Keratinocyte (primary cell): ENCODE measurements around the gene GCM1. TPM values are rescaled to one million over a fixed set of nuclear protein-coding genes. Genes with fewer than 3 reads are reported as not detected.

ENCODE experiments used
- DNase-seq: peaks from one replicate; pipeline ENCODE4 v3.0.0-alpha.2; 2011; ENCODE audit warnings: low read depth, missing footprints, low spot score
- FAIRE-seq: peaks from 2 replicates; lab custom pipeline; 2011; peaks lifted over from hg19 to GRCh38; lab: Jason Lieb, UNC
- H2AFZ ChIP-seq: 2 replicates; pipeline ENCODE4 v1.6.0; 2012; ENCODE audit warnings: low read length, control low read depth, inconsistent platforms; ENCODE audit not compliant: control insufficient read depth
- H3K27ac ChIP-seq: 2 replicates; pipeline ENCODE4 v1.5.1; 2011; ENCODE audit warnings: low read length; ENCODE audit not compliant: control insufficient read depth, insufficient read depth
- H3K27me3 ChIP-seq: 3 replicates; pipeline ENCODE4 v1.6.0; 2011; ENCODE audit warnings: low read length; ENCODE audit not compliant: control insufficient read depth, insufficient read depth; ENCODE audit errors: extremely low read depth
- H3K36me3 ChIP-seq, 2 experiments: 2 replicates in 1 of 2; 3 replicates in 1 of 2; pipeline ENCODE4 v1.5.1; 2011; ENCODE audit warnings: low read length in 2 of 2, mild to moderate bottlenecking in 1 of 2; ENCODE audit not compliant: control insufficient read depth in 2 of 2, insufficient read depth in 2 of 2; ENCODE audit errors: extremely low read depth in 1 of 2
- H3K4me1 ChIP-seq: 3 replicates; pipeline ENCODE4 v1.5.1; 2011; ENCODE audit warnings: low read length; ENCODE audit not compliant: control insufficient read depth, insufficient read depth; ENCODE audit errors: extremely low read depth
- H3K4me2 ChIP-seq: 3 replicates; pipeline ENCODE4 v1.6.0; 2011; ENCODE audit warnings: low read depth, low read length; ENCODE audit not compliant: control insufficient read depth, insufficient read depth; ENCODE audit errors: extremely low read depth
- H3K4me3 ChIP-seq, 3 experiments: fragments of 200-600 bp in 1 of 3; sonication (generic) in 1 of 3; 2 replicates in 2 of 3; 3 replicates in 1 of 3; pipeline ENCODE4 v1.5.1; 2011 to 2016; ENCODE audit warnings: low read length in 3 of 3, mild to moderate bottlenecking in 3 of 3, control low read depth in 2 of 3, inconsistent platforms in 1 of 3, low read depth in 1 of 3, mixed read lengths in 1 of 3, mixed run types in 1 of 3, moderate library complexity in 1 of 3; ENCODE audit not compliant: control insufficient read depth in 2 of 3, insufficient read depth in 2 of 3; ENCODE audit errors: extremely low read depth in 1 of 3
- H3K79me2 ChIP-seq: 2 replicates; pipeline ENCODE4 v1.6.0; 2012; ENCODE audit warnings: low read length; ENCODE audit not compliant: control insufficient read depth, insufficient read depth
- H3K9ac ChIP-seq: 3 replicates; pipeline ENCODE4 v1.6.0; 2011; ENCODE audit warnings: low read length; ENCODE audit not compliant: control insufficient read depth, insufficient read depth; ENCODE audit errors: extremely low read depth
- H3K9me1 ChIP-seq: 3 replicates; pipeline ENCODE4 v1.6.0; 2011; ENCODE audit warnings: low read length; ENCODE audit not compliant: control insufficient read depth, insufficient read depth; ENCODE audit errors: extremely low read depth
- H3K9me3 ChIP-seq: 2 replicates; pipeline ENCODE4 v1.5.1; 2012; ENCODE audit warnings: low read depth, low read length; ENCODE audit not compliant: control insufficient read depth
- H4K20me1 ChIP-seq: 3 replicates; pipeline ENCODE4 v1.6.0; 2011; ENCODE audit warnings: low read length; ENCODE audit not compliant: control insufficient read depth, insufficient read depth; ENCODE audit errors: extremely low read depth
- CTCF ChIP-seq, 3 experiments: IDR thresholded peaks in 1 of 3; conservative IDR thresholded peaks in 1 of 3; optimal IDR thresholded peaks in 1 of 3; 2 replicates in 2 of 3; 3 replicates in 1 of 3; pipeline versions ENCODE3 to v1.5.1; 2011; ENCODE audit warnings: low read length in 3 of 3, mild to moderate bottlenecking in 3 of 3, moderate library complexity in 2 of 3, control low read depth in 1 of 3, inconsistent platforms in 1 of 3; ENCODE audit not compliant: insufficient read depth in 2 of 3; ENCODE audit errors: extremely low read depth in 1 of 3
- EZH2 ChIP-seq: IDR thresholded peaks from one replicate; pipeline ENCODE4 v1.6.1; 2012; ENCODE audit warnings: inconsistent platforms, mild to moderate bottlenecking, low read length, moderate library complexity
- dilution Hi-C: fragments of 300-500 bp; cut with MboI; formaldehyde crosslinking; loops from one replicate; pipeline ENCODE4 v1.7.0; 2020; ENCODE audit warnings: low sequenced_read_pairs; ENCODE audit not compliant: extremely low pct_ligation_motif_present
- polyA plus RNA-seq, 5 experiments: library from polyadenylated mRNA; depleted of rRNA in 3 of 5; stranded (reverse) in 3 of 5; stranded (forward) in 1 of 5; unstranded in 1 of 5; fragments of >200 nt; gene quantifications; 1 replicate in 1 of 5; 2 replicates in 3 of 5; 3 replicates in 1 of 5; pipeline versions ENCODE4 v1.2.1 to v1.2.3, GENCODE V29; 2011 to 2012; ENCODE audit warnings: missing spikeins in 2 of 5, low read depth in 1 of 5, low replicate concordance in 1 of 5

GCM1 gene
- polyA plus RNA-seq, 1 donor (not counting 4 experiments of a cell fraction or from before 2014, with no cell fraction given) = not detected

GRCh38 chr6:53151676-53152075, 3.0 kb upstream of the GCM1 start:
- Histone ChIP-seq H3K4me3 (no peak overlapping the region), H2AFZ (no peak overlapping the region), H3K27me3 (no peaks in the 10 kb centered on the region), H4K20me1 (no peaks in the 10 kb centered on the region), H3K4me1 (no peaks in the 10 kb centered on the region), H3K4me2 (no peak overlapping the region), H3K9me3 (no peaks in the 10 kb centered on the region), H3K9ac (no peak overlapping the region), H3K9me1 (no peaks in the 10 kb centered on the region), H3K36me3 (no peaks in the 10 kb centered on the region), H3K27ac (no peak overlapping the region), H3K79me2 (no peaks in the 10 kb centered on the region)
- dilution Hi-C loops = no loop called here
- TF ChIP-seq CTCF (optimal IDR thresholded peaks at IDR 0.05 in 1 of 3, IDR thresholded peaks at IDR 0.05 in 1 of 3, conservative IDR thresholded peaks at IDR 0.05 in 1 of 3; ENCODE audit: extremely low read depth in 1 of 3, insufficient read depth in 2 of 3, low read length in 3 of 3) (peak; percentile 40 to 56 (median 52)), EZH2 (no peak)
- DNase-seq = no peak
- no peak for FAIRE-seq

- no peak for FAIRE-seq
- no peak overlapping the region for H3K9ac ChIP-seq
These were observed 3.8 kb downstream of the GCM1 start for GRCh38 chr6:53144802-53145201.

More at GRCh38 chr6:53144802-53145201, 3.8 kb downstream of the GCM1 start:
- Histone ChIP-seq H3K4me2 (no peak overlapping the region), H3K9me1 (no peaks in the 10 kb centered on the region), H4K20me1 (no peaks in the 10 kb centered on the region), H3K36me3 (no peaks in the 10 kb centered on the region), H3K27me3 (no peaks in the 10 kb centered on the region), H3K4me3 (no peak overlapping the region), H3K9me3 (no peaks in the 10 kb centered on the region), H3K79me2 (no peaks in the 10 kb centered on the region), H2AFZ (no peak overlapping the region), H3K27ac (no peak overlapping the region), H3K4me1 (no peaks in the 10 kb centered on the region)
- DNase-seq = no peak
- dilution Hi-C loops = no loop called here
- TF ChIP-seq CTCF (optimal IDR thresholded peaks at IDR 0.05 in 1 of 3, IDR thresholded peaks at IDR 0.05 in 1 of 3, conservative IDR thresholded peaks at IDR 0.05 in 1 of 3; ENCODE audit: extremely low read depth in 1 of 3, insufficient read depth in 2 of 3, low read length in 3 of 3) (no peak), EZH2 (no peak)
